GM18520 (cell line): ENCODE results near the gene PSME3IP1.
"Not testable (repeated sequence)": the region's sequence is repeated elsewhere in the genome, so short reads cannot be mapped to it uniquely, and the experiment has no call there.

Experiments used
- ATAC-seq: cut with Tn5 transposase; IDR thresholded peaks from one replicate; pipeline ENCODE4 v1.9.1; 2021; ENCODE audit not compliant: unreplicated experiment

The PSME3IP1 gene

GRCh38 chr16:57200321-57200720 lies 14.5 kb upstream of the PSME3IP1 start:
- ATAC-seq, result not testable (repeated sequence)

- no peak for ATAC-seq
Measured at GRCh38 chr16:57196753-57197152, 10.9 kb upstream of the PSME3IP1 start.

GRCh38 chr16:57196286-57196685 lies 10.4 kb upstream of the PSME3IP1 start:
- ATAC-seq, result no peak

GRCh38 chr16:57194512-57194911 lies 8.7 kb upstream of the PSME3IP1 start:
- no peak for ATAC-seq

GRCh38 chr16:57192720-57193486 lies 7.1 kb upstream of the PSME3IP1 start:
- ATAC-seq, result no peak

GRCh38 chr16:57192146-57192545 lies 6.3 kb upstream of the PSME3IP1 start:
- ATAC-seq, result no peak

- ATAC-seq, result no peak
Measured at GRCh38 chr16:57191056-57191571, 5.3 kb upstream of the PSME3IP1 start.

- ATAC-seq, result no peak
Measured at GRCh38 chr16:57190136-57190535, 4.3 kb upstream of the PSME3IP1 start.

GRCh38 chr16:57189527-57189926 lies 3.7 kb upstream of the PSME3IP1 start:
- not testable (repeated sequence) for ATAC-seq

- ATAC-seq, result no peak
Measured at GRCh38 chr16:57188711-57189002, 2.8 kb upstream of the PSME3IP1 start.

- not testable (repeated sequence) for ATAC-seq
Measured at GRCh38 chr16:57187902-57188710, 2.3 kb upstream of the PSME3IP1 start.

- no peak for ATAC-seq
Measured at GRCh38 chr16:57186872-57187854, 1.3 kb upstream of the PSME3IP1 start.

GRCh38 chr16:57185446-57185944 lies 344 bp downstream of the PSME3IP1 start:
- peak; percentile 27 for ATAC-seq

GRCh38 chr16:57184887-57185445 lies 873 bp downstream of the PSME3IP1 start:
- ATAC-seq, result no peak

- ATAC-seq, result no peak
Measured at GRCh38 chr16:57184113-57184512, 1.7 kb downstream of the PSME3IP1 start.

- no peak for ATAC-seq
Measured at GRCh38 chr16:57179215-57179828, 6.5 kb downstream of the PSME3IP1 start.

- ATAC-seq, result no peak
Measured at GRCh38 chr16:57178793-57179212, 7.0 kb downstream of the PSME3IP1 start.

- ATAC-seq, result no peak
Measured at GRCh38 chr16:57178196-57178595, 7.6 kb downstream of the PSME3IP1 start.

- no peak for ATAC-seq
Measured at GRCh38 chr16:57175896-57176295, 9.9 kb downstream of the PSME3IP1 start.

GRCh38 chr16:57172721-57173290 lies 13.0 kb downstream of the PSME3IP1 start:
- ATAC-seq, result no peak
